T-helper 1 cell (primary cell): ENCODE measurements around the gene WRAP53.

Experiments
- DNase-seq, 5 donors: peaks; one replicate each; pipeline ENCODE4 v3.0.0-alpha.2; 2012 to 2020

WRAP53 gene

GRCh38 chr17:7684851-7685532 lies 3.3 kb upstream of the WRAP53 start:
- DNase-seq = peak in 1 of 5 donors; percentile 17

DNA sequence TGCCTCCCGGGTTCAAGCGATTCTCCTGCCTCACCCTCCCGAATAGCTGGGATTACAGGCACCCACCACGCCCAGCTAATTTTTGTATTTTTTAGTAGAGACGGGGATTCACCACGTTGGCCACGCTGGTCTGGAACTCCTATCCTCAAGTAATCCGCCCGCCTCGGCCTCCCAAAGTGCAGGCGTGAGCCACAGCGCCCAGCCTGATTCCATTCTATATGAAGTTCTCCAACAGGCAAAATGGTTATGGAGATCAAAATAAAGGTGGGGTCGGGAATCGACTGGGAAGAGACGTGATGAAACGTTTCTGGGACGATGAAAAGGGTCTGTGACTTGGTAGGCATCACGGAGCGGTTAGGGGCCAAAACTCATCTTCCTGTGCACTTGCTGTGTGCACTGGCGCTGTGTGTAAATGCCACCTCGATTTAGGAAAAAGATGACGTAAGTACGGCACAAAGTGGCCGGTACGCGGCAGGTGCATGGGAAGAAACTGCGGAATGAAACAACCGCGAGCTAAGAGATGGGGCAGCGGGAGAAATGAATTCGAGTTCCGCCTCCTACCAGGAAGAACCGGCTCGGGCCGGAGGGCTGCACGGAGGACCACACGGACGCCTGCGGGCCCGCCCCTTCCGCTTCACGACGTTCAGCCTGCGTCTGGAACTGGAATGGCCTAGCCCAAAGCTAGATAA lies 2.6 kb upstream of the WRAP53 start:
- peak; percentile 83 to 95 (median 89) for DNase-seq

DNA sequence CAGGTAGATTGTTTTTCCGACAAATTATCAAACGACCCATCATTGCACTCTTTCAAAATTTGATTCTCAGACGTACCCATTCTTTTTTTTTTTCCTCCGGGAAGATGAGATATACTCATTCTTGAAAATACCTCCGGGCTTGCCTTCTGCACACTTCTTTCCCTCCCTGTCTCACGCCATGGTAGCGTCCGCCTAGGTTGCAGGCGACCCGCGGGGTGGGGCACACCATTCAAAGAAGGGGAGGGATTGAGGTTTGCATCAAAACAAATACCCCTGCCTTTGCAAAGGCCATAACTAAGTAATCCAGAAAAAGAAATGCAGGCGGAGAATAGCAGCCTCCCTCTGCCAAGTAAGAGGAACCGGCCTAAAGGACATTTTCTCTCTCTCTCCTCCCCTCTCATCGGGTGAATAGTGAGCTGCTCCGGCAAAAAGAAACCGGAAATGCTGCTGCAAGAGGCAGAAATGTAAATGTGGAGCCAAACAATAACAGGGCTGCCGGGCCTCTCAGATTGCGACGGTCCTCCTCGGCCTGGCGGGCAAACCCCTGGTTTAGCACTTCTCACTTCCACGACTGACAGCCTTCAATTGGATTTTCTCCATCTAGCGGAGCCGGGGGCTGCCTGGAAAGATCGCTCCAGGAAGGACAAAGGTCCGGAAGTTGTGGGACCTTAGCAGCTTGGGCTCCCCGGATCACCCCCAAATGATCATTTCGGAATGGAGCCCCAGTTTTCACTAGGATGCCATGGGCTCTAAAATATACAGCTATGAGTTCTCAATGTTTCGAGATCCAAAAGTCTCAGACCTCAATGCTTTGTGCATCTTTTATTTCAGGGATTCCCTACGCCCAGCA lies 1.8 kb upstream of the WRAP53 start:
- DNase-seq = peak; percentile 49 to 89 (median 71)

DNA sequence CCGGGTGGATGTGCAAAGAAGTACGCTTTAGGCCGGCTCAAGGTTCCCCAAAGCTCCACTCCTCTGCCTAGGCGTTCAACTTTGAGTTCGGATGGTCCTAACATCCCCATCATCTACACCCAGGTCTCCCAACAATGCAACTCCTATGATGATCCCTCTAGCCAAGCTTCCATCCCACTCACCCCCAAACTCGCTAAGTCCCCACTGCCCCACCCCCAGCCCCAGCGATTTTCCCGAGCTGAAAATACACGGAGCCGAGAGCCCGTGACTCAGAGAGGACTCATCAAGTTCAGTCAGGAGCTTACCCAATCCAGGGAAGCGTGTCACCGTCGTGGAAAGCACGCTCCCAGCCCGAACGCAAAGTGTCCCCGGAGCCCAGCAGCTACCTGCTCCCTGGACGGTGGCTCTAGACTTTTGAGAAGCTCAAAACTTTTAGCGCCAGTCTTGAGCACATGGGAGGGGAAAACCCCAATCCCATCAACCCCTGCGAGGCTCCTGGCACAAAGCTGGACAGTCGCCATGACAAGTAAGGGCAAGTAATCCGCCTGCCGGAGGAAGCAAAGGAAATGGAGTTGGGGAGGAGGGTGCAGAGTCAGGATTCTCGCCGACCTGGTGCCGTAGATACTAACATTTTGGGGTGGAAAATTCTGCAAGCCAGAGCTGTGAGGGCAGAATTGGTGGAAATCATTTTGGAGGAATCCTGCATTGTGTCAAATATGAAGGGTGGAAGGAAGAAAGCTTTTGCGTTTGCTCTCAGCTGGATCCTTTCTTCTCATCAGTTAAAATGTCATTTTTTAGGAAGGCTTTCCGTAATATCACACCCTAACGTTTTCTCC lies 987 bp upstream of the WRAP53 start, which contains the start of gene TP53:
Gene TP53, minus strand, starts transcription at position 419 of the 836 bp plus-strand sequence. CDS start 10,896 bp downstream, outside the sequence.
- peak; percentile 75 to 93 (median 84) for DNase-seq

GRCh38 chr17:7688808-7689316 lies 585 bp downstream of the WRAP53 start:
- DNase-seq = no peak

DNA sequence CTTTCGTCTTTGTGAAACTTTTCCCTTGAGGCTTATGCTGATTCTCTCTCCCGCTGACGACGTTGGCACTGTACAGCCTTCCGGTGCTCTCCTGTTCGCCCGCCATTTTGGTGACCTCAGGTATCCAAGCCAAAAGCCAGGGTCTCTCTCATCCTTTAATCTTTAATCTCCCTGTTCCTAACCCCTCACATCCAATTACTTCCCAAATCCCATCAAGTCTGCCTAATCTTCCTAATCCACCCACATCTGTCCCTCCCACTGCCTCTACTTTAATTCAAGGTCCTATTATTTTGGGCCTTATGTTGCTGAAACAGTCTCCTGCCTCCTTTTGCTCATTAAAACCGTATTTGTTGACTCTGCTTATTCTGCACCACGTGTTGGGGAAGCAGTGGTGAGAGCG lies 7.3 kb downstream of the WRAP53 start:
- DNase-seq = no peak

DNA sequence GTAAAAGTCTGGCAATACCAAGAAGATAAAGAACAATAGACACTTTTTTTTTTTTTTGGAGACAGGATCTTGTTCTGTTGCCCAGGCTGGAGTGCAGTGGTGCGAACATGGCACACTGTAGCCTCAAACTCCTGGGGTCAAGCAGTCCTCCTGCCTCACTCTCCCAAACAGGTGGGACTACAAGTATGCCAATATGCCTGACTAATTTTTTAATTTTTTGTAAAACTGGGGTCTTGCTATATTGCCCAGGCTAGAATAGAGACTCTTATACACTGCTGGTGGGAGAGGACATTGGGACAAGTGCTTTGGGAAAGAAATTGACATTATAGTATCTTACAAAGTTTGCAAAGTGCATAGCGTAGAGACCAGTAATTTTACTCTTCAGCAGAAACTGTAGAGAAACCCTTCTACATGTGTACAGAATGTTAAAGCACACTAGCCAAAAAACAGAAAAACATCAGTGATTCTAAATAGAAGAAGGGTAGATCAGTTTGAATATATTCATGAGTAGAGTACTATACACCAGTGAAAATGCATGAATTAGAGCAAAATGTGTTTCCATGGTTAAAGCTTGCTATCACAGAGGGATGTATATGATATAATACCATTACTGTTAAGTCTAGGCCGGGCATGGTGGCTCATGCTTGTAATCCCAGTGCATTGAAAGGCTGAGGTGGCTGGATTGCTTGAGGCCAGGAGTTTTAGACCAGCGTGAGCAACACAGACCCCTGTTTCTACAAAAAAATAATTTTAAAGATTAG lies 9.7 kb downstream of the WRAP53 start:
- DNase-seq = no peak

DNA sequence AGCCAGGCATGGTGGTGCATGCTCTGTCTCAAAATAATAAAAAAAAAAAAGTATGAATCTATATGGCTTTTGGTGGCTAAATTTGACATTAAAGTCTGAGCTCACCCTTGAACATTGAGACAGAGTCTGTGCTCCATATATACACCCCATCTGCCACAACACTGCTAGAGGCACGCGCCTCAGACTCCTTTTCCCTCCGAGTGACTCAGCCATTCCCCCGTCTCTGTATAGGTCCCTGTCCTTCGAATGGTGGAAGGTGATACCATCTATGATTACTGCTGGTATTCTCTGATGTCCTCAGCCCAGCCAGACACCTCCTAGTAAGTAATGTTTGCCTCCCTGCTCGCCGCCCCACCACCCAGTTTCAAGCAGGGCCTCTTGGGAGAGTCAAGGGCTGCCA lies 12.2 kb downstream of the WRAP53 start:
- no peak for DNase-seq

DNA sequence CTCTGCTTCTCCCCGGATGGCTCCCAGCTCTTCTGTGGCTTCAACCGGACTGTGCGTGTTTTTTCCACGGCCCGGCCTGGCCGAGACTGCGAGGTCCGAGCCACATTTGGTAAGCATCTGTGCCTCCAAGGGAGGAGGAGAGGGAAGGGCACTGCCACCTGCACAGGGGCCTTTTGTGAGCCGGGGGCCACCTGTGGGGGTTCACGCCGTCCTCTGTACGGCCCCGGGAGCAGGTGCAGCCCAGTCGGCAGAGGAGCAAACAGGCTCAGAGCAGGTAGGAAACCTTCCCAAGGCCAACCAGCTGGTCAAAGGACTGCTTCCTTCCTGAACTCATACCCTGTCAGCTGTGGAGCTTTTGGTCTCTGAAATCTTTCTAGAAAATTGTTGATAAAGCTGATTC lies 13.4 kb downstream of the WRAP53 start:
- DNase-seq = no peak

- no peak for DNase-seq
Measured at GRCh38 chr17:7702776-7703175, 14.5 kb downstream of the WRAP53 start.

DNA sequence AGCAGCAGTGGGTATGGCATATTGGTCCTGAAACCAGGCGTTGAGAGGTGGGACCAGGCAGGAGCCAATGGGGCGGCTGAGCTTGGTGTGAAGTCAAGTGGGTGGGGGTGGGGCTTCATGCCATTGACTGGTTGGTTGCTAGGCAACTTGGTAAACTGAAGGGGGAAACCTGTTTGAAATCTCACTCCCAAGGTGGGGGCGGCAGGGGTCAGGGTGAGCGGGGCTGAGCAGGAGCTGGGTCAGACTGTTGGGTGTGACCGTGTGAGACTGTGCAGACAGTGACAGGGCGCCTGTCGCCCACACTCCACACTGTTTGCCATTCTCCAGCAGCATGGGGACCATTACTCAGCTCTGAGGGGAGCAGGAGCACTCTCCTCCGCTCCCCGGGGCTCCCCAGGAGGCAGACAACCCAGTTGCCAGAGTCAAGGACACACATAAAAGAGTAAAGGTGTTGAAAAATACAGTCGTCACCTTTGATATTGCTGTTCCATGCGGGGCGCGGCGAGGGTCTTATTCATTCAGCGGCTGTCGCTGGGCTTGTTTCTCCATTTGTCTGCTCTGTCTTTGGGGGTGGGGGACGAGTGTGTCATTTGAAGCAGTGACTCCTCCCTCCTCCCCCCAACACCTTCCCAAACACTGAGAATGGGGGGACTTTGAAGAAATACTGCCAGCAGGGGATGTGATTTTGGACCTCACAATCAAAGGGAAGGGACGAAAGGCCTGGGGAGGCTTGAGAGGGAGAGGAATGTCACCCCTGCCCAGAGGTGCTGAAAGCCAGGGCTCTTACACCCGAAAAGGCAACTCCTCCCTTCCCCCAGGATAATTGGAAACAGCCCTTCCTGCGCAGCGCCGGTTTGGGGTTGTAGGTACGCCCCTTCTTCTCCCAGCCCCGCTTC lies 15.6 kb downstream of the WRAP53 start:
- no peak for DNase-seq

GRCh38 chr17:7704601-7705268 lies 16.5 kb downstream of the WRAP53 start, which contains the start of gene EFNB3:
Gene EFNB3, plus strand, starts transcription at chr17:7705202. Its CDS starts 397 bp downstream, at chr17:7705599.
- no peak for DNase-seq

DNA sequence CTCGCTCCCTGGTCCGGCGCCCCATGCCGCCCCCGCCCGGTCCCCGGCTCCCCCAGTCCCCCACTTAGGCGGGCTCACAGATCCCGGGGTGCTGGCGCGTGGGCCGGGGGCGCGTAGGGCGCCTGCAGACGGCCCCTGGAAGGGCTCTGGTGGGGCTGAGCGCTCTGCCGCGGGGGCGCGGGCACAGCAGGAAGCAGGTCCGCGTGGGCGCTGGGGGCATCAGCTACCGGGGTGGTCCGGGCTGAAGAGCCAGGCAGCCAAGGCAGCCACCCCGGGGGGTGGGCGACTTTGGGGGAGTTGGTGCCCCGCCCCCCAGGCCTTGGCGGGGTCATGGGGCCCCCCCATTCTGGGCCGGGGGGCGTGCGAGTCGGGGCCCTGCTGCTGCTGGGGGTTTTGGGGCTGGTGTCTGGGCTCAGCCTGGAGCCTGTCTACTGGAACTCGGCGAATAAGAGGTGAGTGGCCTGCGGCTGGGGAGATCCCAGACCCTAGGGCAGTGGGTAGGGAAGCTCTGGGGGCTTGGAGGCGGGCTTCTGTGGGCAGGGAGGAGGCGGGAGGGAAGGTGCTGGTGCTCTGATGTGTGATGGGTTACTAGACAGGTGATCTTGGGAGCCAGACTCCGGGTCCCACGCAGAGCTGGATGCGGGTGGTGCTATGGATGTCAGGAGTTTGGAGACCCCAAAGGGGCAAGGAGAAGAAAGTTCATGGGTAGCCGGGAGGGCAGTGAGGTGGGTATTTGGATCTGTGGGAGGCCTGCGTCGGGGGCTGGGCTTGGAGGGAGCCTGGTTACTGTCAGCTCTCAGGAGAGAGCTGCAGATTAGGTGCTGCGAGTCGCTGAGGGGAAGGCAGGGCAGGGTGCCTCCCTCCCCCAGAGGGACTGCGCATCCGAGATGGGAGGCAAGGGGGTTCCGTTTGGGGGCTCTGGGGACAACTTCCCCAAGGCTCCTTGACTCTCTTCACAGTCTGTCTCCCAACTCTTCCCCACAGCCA lies 17.3 kb downstream of the WRAP53 start:
- DNase-seq = no peak

- DNase-seq = no peak
Measured at GRCh38 chr17:7706631-7707354, 18.5 kb downstream of the WRAP53 start.

DNA sequence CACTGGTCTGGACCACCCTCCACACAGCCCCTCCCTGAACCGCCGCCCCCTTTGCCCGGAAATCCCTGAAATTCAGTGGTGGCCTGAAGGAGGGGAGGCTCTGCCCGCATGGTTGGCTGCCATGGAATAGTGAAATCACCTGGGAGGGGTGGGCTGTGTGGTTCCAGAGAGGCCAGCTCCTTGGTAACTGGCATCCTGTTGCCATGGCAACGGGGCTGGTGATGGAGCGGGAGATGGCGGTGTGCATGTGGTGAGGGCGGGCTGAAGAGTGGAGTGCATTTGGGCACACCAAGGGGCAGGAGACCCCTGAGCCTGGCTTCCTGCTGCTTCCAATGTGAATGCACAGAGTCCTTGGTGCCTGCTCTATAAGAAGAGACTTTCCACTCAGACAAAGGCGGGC lies 19.2 kb downstream of the WRAP53 start:
- no peak for DNase-seq

DNA sequence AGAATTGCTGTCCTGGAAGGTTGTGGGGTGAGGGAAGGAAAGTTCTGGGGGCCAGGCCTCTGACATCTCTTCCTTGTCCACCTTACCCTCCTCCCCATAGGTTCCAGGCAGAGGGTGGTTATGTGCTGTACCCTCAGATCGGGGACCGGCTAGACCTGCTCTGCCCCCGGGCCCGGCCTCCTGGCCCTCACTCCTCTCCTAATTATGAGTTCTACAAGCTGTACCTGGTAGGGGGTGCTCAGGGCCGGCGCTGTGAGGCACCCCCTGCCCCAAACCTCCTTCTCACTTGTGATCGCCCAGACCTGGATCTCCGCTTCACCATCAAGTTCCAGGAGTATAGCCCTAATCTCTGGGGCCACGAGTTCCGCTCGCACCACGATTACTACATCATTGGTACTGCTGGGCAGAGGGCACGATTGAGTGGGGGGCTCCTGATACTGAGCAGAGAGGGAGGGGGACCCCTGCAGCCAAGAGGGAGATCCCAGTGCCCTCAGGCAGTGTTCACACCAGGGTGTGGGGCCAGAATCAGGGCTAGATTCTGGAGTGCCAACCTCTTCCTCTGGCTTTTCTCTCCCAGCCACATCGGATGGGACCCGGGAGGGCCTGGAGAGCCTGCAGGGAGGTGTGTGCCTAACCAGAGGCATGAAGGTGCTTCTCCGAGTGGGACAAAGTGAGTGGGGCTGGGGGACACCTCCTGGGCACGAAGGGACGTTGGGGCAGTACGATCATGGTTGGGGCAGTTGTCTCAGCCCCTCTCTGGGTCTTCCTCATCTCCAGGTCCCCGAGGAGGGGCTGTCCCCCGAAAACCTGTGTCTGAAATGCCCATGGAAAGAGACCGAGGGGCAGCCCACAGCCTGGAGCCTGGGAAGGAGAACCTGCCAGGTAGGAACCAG lies 19.8 kb downstream of the WRAP53 start:
- DNase-seq = no peak

DNA sequence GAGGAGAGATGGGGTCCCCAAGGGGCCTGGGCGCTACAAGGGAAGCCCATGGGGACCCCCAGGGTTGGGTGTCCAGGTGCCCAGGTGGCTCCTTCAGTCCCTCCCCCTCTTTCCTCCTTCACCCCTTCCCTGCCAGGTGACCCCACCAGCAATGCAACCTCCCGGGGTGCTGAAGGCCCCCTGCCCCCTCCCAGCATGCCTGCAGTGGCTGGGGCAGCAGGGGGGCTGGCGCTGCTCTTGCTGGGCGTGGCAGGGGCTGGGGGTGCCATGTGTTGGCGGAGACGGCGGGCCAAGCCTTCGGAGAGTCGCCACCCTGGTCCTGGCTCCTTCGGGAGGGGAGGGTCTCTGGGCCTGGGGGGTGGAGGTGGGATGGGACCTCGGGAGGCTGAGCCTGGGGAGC lies 20.8 kb downstream of the WRAP53 start:
- DNase-seq = no peak
